22Rv1 (cell line): ENCODE measurements around the gene COX20.

Source experiments
- ZFX ChIP-seq: fragments of 450-650 bp; IDR thresholded peaks from 2 replicates; pipeline ENCODE4 v1.6.1; 2017; ENCODE audit warnings: antibody characterized with exemption, borderline replicate concordance
- TF ChIP-seq, protein P1 (sequence below): fragments of 450-650 bp; IDR thresholded peaks from 2 replicates; pipeline ENCODE4 v1.5.1; 2017; ENCODE audit warnings: mild to moderate bottlenecking

DNA sequence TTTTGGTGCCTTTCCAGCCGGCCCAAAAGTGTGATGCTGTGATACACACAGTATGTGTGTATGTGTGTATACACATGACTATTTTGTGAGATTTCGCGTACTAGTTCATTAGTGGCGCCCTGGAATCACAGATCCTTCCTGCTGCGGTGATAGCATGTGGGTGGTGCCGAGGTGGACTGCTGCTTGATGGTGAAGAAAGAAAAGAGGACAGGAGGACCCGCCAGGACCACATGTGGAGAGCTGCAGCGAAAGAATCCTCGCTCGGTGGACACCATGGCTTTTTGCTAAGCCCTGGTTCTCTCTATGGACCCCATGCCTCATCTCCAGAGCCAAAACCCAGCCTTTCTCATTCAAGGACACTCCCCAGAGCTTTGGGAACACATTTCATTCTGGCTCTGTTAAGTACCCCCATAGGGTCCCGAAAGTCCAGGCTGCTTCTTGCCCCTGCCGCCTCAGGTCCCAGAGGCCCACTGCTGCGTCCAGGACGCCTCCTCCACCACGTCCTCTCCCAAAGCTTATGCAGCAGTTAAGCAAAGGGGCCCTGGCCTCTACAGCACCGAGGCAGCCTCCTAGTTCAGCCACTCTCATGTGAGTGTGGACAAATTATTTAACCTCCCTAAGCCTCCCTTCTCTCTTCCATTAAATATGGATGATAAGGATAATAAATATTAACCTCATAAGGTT is 32.8 kb upstream of the COX20 start:
- TF ChIP-seq, protein P1, sequence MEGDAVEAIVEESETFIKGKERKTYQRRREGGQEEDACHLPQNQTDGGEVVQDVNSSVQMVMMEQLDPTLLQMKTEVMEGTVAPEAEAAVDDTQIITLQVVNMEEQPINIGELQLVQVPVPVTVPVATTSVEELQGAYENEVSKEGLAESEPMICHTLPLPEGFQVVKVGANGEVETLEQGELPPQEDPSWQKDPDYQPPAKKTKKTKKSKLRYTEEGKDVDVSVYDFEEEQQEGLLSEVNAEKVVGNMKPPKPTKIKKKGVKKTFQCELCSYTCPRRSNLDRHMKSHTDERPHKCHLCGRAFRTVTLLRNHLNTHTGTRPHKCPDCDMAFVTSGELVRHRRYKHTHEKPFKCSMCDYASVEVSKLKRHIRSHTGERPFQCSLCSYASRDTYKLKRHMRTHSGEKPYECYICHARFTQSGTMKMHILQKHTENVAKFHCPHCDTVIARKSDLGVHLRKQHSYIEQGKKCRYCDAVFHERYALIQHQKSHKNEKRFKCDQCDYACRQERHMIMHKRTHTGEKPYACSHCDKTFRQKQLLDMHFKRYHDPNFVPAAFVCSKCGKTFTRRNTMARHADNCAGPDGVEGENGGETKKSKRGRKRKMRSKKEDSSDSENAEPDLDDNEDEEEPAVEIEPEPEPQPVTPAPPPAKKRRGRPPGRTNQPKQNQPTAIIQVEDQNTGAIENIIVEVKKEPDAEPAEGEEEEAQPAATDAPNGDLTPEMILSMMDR, result no peak
- TF ChIP-seq ZFX, result no peak
